Measurements from ENCODE around the gene KCNIP3. TPM values are rescaled to one million over a fixed set of nuclear protein-coding genes. Genes with fewer than 3 reads are reported as not detected.

The KCNIP3 gene
- total RNA-seq, 1 experiment from 2014 or later: not detected

GRCh38 chr2:95275151-95275515 is 22.0 kb upstream of the KCNIP3 start:
- TF ChIP-seq CTCF (IDR thresholded peaks at IDR 0.05; ENCODE audit: insufficient read depth in 1 of 2, low read depth in 1 of 2, low read length in 1 of 2, severe bottlenecking in 1 of 2, unreplicated experiment in 1 of 2): no peak
- ChIA-PET CTCF (no interaction called here), POLR2A (no interaction called here)
- H3K27me3 ChIP-seq (replicated peaks; ENCODE audit: control insufficient read depth, insufficient read depth, low read length): no peaks in the 10 kb centered on the region
- H3K4me3 ChIP-seq (ENCODE audit: low read depth, low read length): no peak overlapping the region
- DNase-seq: peak in 1 of 2 experiments; percentile 29
- Mint-ChIP-seq H3K4me1 (ENCODE audit: low read depth, unreplicated experiment) (peaks cover 7% of the 10 kb centered on the region), H3K9me3 (ENCODE audit: unreplicated experiment) (no peaks in the 10 kb centered on the region), H3K36me3 (ENCODE audit: insufficient read depth, unreplicated experiment) (no peaks in the 10 kb centered on the region), H3K27ac (ENCODE audit: unreplicated experiment) (no peak overlapping the region), H3K4me3 (ENCODE audit: unreplicated experiment) (no peak overlapping the region), H3K27me3 (ENCODE audit: insufficient read depth, unreplicated experiment) (no peaks in the 10 kb centered on the region)
- H3K9me3 ChIP-seq: no peaks in the 10 kb centered on the region
- BruUV-seq (replicated peaks): no TSS peak
- peaks cover 11% of the 10 kb centered on the region for H3K4me1 ChIP-seq
- intact Hi-C loops (cut with micrococcal nuclease; ENCODE audit: unreplicated experiment): no loop called here
- no peaks in the 10 kb centered on the region for H3K36me3 ChIP-seq (ENCODE audit: control insufficient read depth, insufficient read depth, low read length)

GRCh38 chr2:95275601-95276243 is 21.4 kb upstream of the KCNIP3 start:
- Histone ChIP-seq H3K9me3 (no peaks in the 10 kb centered on the region), H3K36me3 (ENCODE audit: control insufficient read depth, insufficient read depth, low read length) (no peaks in the 10 kb centered on the region), H3K4me3 (ENCODE audit: low read depth, low read length) (no peak overlapping the region), H3K4me1 (peaks cover 11% of the 10 kb centered on the region), H3K27me3 (replicated peaks; ENCODE audit: control insufficient read depth, insufficient read depth, low read length) (no peaks in the 10 kb centered on the region)
- no peaks in the 10 kb centered on the region for H3K9me3 Mint-ChIP-seq (ENCODE audit: unreplicated experiment)
- intact Hi-C loops (cut with micrococcal nuclease; ENCODE audit: unreplicated experiment): no loop called here
- no peak for TF ChIP-seq CTCF (IDR thresholded peaks at IDR 0.05; ENCODE audit: insufficient read depth in 1 of 2, low read depth in 1 of 2, low read length in 1 of 2, severe bottlenecking in 1 of 2, unreplicated experiment in 1 of 2)
- peaks cover 7% of the 10 kb centered on the region for H3K4me1 Mint-ChIP-seq (ENCODE audit: low read depth, unreplicated experiment)
- ChIA-PET CTCF (no interaction called here), POLR2A (no interaction called here)
- no peaks in the 10 kb centered on the region for H3K27me3 Mint-ChIP-seq (ENCODE audit: insufficient read depth, unreplicated experiment)
- H3K36me3 Mint-ChIP-seq (ENCODE audit: insufficient read depth, unreplicated experiment): no peaks in the 10 kb centered on the region
- no TSS peak for BruUV-seq (replicated peaks)
- no peak overlapping the region for H3K27ac Mint-ChIP-seq (ENCODE audit: unreplicated experiment)
- peak in 1 of 2 experiments; percentile 30 for DNase-seq
- no peak overlapping the region for H3K4me3 Mint-ChIP-seq (ENCODE audit: unreplicated experiment)

GRCh38 chr2:95276244-95276887 is 20.8 kb upstream of the KCNIP3 start:
- Mint-ChIP-seq H3K36me3 (ENCODE audit: insufficient read depth, unreplicated experiment) (no peaks in the 10 kb centered on the region), H3K27me3 (ENCODE audit: insufficient read depth, unreplicated experiment) (no peaks in the 10 kb centered on the region), H3K4me3 (ENCODE audit: unreplicated experiment) (no peak overlapping the region), H3K27ac (ENCODE audit: unreplicated experiment) (no peak overlapping the region), H3K9me3 (ENCODE audit: unreplicated experiment) (no peaks in the 10 kb centered on the region), H3K4me1 (ENCODE audit: low read depth, unreplicated experiment) (peaks cover 7% of the 10 kb centered on the region)
- intact Hi-C loops (cut with micrococcal nuclease; ENCODE audit: unreplicated experiment): no loop called here
- no peaks in the 10 kb centered on the region for H3K36me3 ChIP-seq (ENCODE audit: control insufficient read depth, insufficient read depth, low read length)
- no TSS peak for BruUV-seq (replicated peaks)
- H3K4me3 ChIP-seq (ENCODE audit: low read depth, low read length): no peak overlapping the region
- no peaks in the 10 kb centered on the region for H3K9me3 ChIP-seq
- no peaks in the 10 kb centered on the region for H3K27me3 ChIP-seq (replicated peaks; ENCODE audit: control insufficient read depth, insufficient read depth, low read length)
- no peak for TF ChIP-seq CTCF (IDR thresholded peaks at IDR 0.05; ENCODE audit: insufficient read depth in 1 of 2, low read depth in 1 of 2, low read length in 1 of 2, severe bottlenecking in 1 of 2, unreplicated experiment in 1 of 2)
- POLR2A ChIA-PET: no interaction called here
- H3K4me1 ChIP-seq: peaks cover 11% of the 10 kb centered on the region
- DNase-seq: peak in 1 of 2 experiments; percentile 28
- CTCF ChIA-PET: no interaction called here

All from Caco-2 (cell line).